ENCODE data around the gene SIGMAR1. TPM values are rescaled to one million over a fixed set of nuclear protein-coding genes. Genes with fewer than 3 reads are reported as not detected.

SIGMAR1 gene
- total and polyA plus RNA-seq, 2 of the 8 experiments (the other 6 are each of a cell fraction or from before 2014, with no cell fraction given): 84.2 to 134 TPM

DNA sequence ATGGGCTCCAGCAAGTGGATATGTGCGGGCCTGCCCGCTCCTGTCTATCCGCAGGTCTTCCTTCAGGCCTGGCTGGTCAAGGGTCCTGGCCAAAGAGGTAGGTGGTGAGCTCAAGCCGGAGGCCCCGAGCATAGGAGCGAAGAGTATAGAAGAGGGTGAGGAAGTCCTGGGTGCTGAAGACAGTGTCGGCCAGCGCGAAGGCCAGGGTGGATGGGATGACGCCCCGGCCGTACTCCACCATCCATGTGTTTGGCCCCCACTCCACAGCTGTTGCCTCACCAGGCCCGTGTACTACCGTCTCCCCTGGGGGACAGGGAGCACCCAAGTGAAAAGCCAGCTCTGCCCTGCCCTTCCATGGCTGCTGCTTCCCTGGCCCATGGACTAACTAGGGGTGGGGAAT, 2.0 kb downstream of the SIGMAR1 start:
- H3K27me3 ChIP-seq (replicated peaks in 1 of 4; ENCODE audit: control insufficient read depth in 3 of 4, extremely low read depth in 1 of 4, insufficient read depth in 3 of 4, low read length in 3 of 4): peaks cover 2 to 14% (median 10%) of the 10 kb centered on the region in 4 experiments
- no peak overlapping the region for H3K14ac ChIP-seq (ENCODE audit: insufficient read length)
- CTCF ChIA-PET (ENCODE audit: partially characterized antibody): interaction anchor here (0.7 to 18.5 kb wide), 15 partner anchors 10 to 124 kb away, joined by 3 to 401 read pairs (median 9); partner anchors contain the start of genes CCL27, DCTN3, GALT and IL11RA
- no peak overlapping the region for H2BK12ac ChIP-seq (ENCODE audit: low read depth, low read length)
- H3K4me2 ChIP-seq (ENCODE audit: insufficient read depth in 1 of 2, low read depth in 2 of 2, low read length in 2 of 2): no peak overlapping the region; a peak in 1 of 4 replicates
- peaks cover 0 to 11% of the 10 kb centered on the region in 2 experiments; a peak in 2 of 4 replicates for H3K79me2 ChIP-seq (ENCODE audit: control insufficient read depth in 1 of 2, insufficient read depth in 2 of 2, low read length in 2 of 2)
- no peak overlapping the region; the same call in 1 of the 2 replicates for H4K8ac ChIP-seq (ENCODE audit: extremely low read depth, insufficient read depth, low read length)
- WGBS, 2 experiments (ENCODE audit: extremely low coverage in 1 of 2, insufficient coverage in 1 of 2, insufficient read length in 1 of 2, insufficient replicate concordance in 2 of 2, low coverage in 1 of 2, low lambda C conversion rate in 2 of 2, missing lambda C conversion rate in 1 of 2): 96% methylated on average over 14 of the region's 14 CpGs; no CpG with 5 or more reads in 1 of the 2 experiments
- peaks cover 0 to 11% of the 10 kb centered on the region in 2 experiments for H4K20me1 ChIP-seq (replicated peaks in 1 of 2; ENCODE audit: control insufficient read depth in 1 of 2, insufficient read depth in 2 of 2, low read length in 2 of 2)
- POLR2A ChIA-PET (ENCODE audit: partially characterized antibody): interaction anchor here (0.9 to 11.3 kb wide), 4 partner anchors 10 to 35 kb away, joined by 3 to 127 read pairs (median 10); partner anchors contain the start of genes GALT and IL11RA
- no peak overlapping the region for H4K5ac ChIP-seq (ENCODE audit: insufficient read length, low read depth, low read length)
- H2AK5ac ChIP-seq (ENCODE audit: low read depth, low read length): no peak overlapping the region
- H2BK15ac ChIP-seq (ENCODE audit: low read length): no peak overlapping the region
- no peak overlapping the region for H2BK120ac ChIP-seq (replicated peaks; ENCODE audit: low read depth, low read length)
- FAIRE-seq (no peak), DNase-seq (ENCODE audit: low read depth in 1 of 2, low spot score in 2 of 2) (no peak)
- peaks cover 0 to 6% (median 2%) of the 10 kb centered on the region in 4 experiments; a peak in 3 of 8 replicates for H3K36me3 ChIP-seq (ENCODE audit: control insufficient read depth in 2 of 4, insufficient read depth in 4 of 4, low read length in 3 of 4)
- H3K9ac ChIP-seq (replicated peaks in 1 of 4; ENCODE audit: extremely low read depth in 1 of 4, low read depth in 3 of 4, low read length in 3 of 4): no peak overlapping the region
- TF ChIP-seq SP1 (IDR thresholded peaks at IDR 0.05; ENCODE audit: low read depth, low read length) (no peak), RAD21 (IDR thresholded peaks at IDR 0.05 in 1 of 2, conservative IDR thresholded peaks at IDR 0.05 in 1 of 2; ENCODE audit: low read depth in 2 of 2, low read length in 2 of 2) (no peak), GTF2F1 (IDR thresholded peaks at IDR 0.05; ENCODE audit: borderline replicate concordance, low read depth, low read length) (no peak), SIN3A (conservative IDR thresholded peaks at IDR 0.05 in 1 of 2, IDR thresholded peaks at IDR 0.05 in 1 of 2; ENCODE audit: low read depth in 1 of 2, low read length in 2 of 2) (no peak), SRF (IDR thresholded peaks at IDR 0.05; ENCODE audit: low read depth, low read length) (no peak), POLR2A (IDR thresholded peaks at IDR 0.05; ENCODE audit: control extremely low read depth in 1 of 2, low read depth in 2 of 2, low read length in 2 of 2) (no peak), NRF1 (IDR thresholded peaks at IDR 0.05; ENCODE audit: low read depth, low read length) (no peak), SP4 (IDR thresholded peaks at IDR 0.05; ENCODE audit: low read length) (no peak), TBP (IDR thresholded peaks at IDR 0.05; ENCODE audit: low read depth, low read length) (no peak), SUZ12 (IDR thresholded peaks at IDR 0.05; ENCODE audit: low read length) (no peak), SP2 (IDR thresholded peaks at IDR 0.05; ENCODE audit: low read length) (no peak)
- TF ChIP-seq, protein P1, sequence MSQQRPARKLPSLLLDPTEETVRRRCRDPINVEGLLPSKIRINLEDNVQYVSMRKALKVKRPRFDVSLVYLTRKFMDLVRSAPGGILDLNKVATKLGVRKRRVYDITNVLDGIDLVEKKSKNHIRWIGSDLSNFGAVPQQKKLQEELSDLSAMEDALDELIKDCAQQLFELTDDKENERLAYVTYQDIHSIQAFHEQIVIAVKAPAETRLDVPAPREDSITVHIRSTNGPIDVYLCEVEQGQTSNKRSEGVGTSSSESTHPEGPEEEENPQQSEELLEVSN (IDR thresholded peaks at IDR 0.05): no peak
- no peak overlapping the region for H2AFZ ChIP-seq (ENCODE audit: low read length)
- H3K23me2 ChIP-seq (ENCODE audit: low read depth, low read length): peaks cover 9% of the 10 kb centered on the region
- H3K9me3 ChIP-seq (ENCODE audit: insufficient read depth in 2 of 2, low read depth in 1 of 2, low read length in 1 of 2): no peaks in the 10 kb centered on the region
- no peak overlapping the region for H2BK20ac ChIP-seq (ENCODE audit: low read length)
- H3K27ac ChIP-seq (ENCODE audit: low read depth, low read length): no peak overlapping the region
- no peak overlapping the region for H3K18ac ChIP-seq (ENCODE audit: extremely low read depth, low read length)
- H4K91ac ChIP-seq (replicated peaks; ENCODE audit: insufficient read length, low read length): no peak overlapping the region
- no peak overlapping the region for H2BK5ac ChIP-seq (ENCODE audit: low read depth, low read length)
- H3K4me1 ChIP-seq (replicated peaks in 1 of 4; ENCODE audit: control insufficient read depth in 3 of 4, insufficient read depth in 4 of 4, low read length in 3 of 4): peaks cover 2 to 11% (median 8%) of the 10 kb centered on the region in 4 experiments; a peak in 4 of 7 replicates
- H3K4ac ChIP-seq (replicated peaks; ENCODE audit: insufficient read length, low read depth, low read length): no peak overlapping the region
- no peak overlapping the region for H3K23ac ChIP-seq (ENCODE audit: insufficient read length)
- peaks cover 10% of the 10 kb centered on the region for H3K79me1 ChIP-seq (ENCODE audit: low read depth, low read length)
- H3K56ac ChIP-seq (replicated peaks; ENCODE audit: insufficient read length, low read depth, low read length): no peak overlapping the region
- H3K4me3 ChIP-seq (ENCODE audit: extremely low read depth in 1 of 4, insufficient read depth in 2 of 4, low read depth in 3 of 4, low read length in 4 of 4): 0 out of 8 replicates have a peak overlapping the region, but pooled peaks of 1 of the 4 experiments have one; percentile 6
